Fibroblast of mammary gland (primary cell): ENCODE measurements around the gene MTA2.

Experiments used
- DNase-seq: peaks from one replicate; pipeline ENCODE4 v3.0.0-alpha.2; 2010; ENCODE audit warnings: low read depth
- H3K4me3 ChIP-seq: 2 replicates; pipeline ENCODE4 v1.5.1; 2011; ENCODE audit warnings: low read depth, mild to moderate bottlenecking, low read length, moderate library complexity; ENCODE audit not compliant: control insufficient read depth
- CTCF ChIP-seq: conservative IDR thresholded peaks from 2 replicates; pipeline ENCODE4 v1.5.1; 2011; ENCODE audit warnings: low read depth, low read length, inconsistent platforms; ENCODE audit not compliant: control insufficient read depth, insufficient read depth

Gene MTA2

GRCh38 chr11:62556108-62556874 lies 45.4 kb downstream of the MTA2 start:
- peak; percentile 99 for DNase-seq
- peak overlapping the region; percentile 16 for H3K4me3 ChIP-seq
- no peak for TF ChIP-seq CTCF

GRCh38 chr11:62555464-62556107 lies 46.1 kb downstream of the MTA2 start:
- peak overlapping the region; percentile 16 for H3K4me3 ChIP-seq
- TF ChIP-seq CTCF, result no peak
- DNase-seq, result peak; percentile 67

- DNase-seq, result no peak
- H3K4me3 ChIP-seq, result peak overlapping the region; percentile 14
- no peak for TF ChIP-seq CTCF
Observed at GRCh38 chr11:62554387-62555167, 47.1 kb downstream of the MTA2 start.

- H3K4me3 ChIP-seq, result peak overlapping the region; percentile 38
- TF ChIP-seq CTCF, result no peak
- DNase-seq, result peak; percentile 96
Observed at GRCh38 chr11:62553839-62554361, 47.8 kb downstream of the MTA2 start.

GRCh38 chr11:62553080-62553838 lies 48.4 kb downstream of the MTA2 start:
- no peak for TF ChIP-seq CTCF
- H3K4me3 ChIP-seq, result peak overlapping the region; percentile 38
- DNase-seq, result peak; percentile 97
